GM15510 (cell line): ENCODE data around the gene MALRD1.

Experiments used
- POLR2A ChIP-seq: IDR thresholded peaks from 3 replicates; pipeline ENCODE4 v1.6.1; 2011; ENCODE audit warnings: borderline replicate concordance; ENCODE audit not compliant: insufficient read length; ENCODE audit errors: extremely low read depth

Gene MALRD1

GRCh38 chr10:19782430-19783089 lies 734.0 kb downstream of the MALRD1 start:
- TF ChIP-seq POLR2A: no peak

- TF ChIP-seq POLR2A: no peak
Measured at GRCh38 chr10:19783721-19784120, 735.1 kb downstream of the MALRD1 start.
